Renal cortical epithelial cell (primary cell): ENCODE measurements around the gene MYH11. TPM values are rescaled to one million over a fixed set of nuclear protein-coding genes. Genes with fewer than 3 reads are reported as not detected.
"Not testable (repeated sequence)": the region's sequence is repeated elsewhere in the genome, so short reads cannot be mapped to it uniquely, and the experiment has no call there.

Experiments
- DNase-seq: peaks from one replicate; pipeline ENCODE4 v3.0.0-alpha.2; 2011; ENCODE audit warnings: low read depth
- total RNA-seq: library from RNA; depleted of rRNA; stranded (reverse); fragments of >200 nt; gene quantifications from 2 replicates; pipeline ENCODE4 v1.2.3, GENCODE V29; 2014

The MYH11 gene
- total RNA-seq, 1 donor from 2014 or later, result 0.05 TPM

DNA sequence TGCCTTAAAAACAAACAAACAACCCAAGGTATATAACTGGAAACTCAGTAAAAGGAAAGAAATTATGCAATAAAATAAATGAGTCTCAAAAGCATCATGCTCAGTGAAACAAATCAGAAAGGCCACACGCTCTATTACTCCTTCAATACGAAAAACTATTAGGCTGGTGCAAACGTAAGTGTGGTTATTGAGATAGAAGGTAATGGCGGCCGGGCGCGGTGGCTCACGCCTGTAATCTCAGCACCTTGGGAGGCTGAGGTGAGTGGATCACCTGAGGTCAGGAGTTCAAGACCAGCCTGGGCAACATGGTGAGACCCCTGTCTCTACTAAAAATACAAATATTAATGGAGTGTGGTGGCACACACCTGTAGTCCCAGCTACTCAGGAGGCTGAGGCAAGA, 17.6 kb downstream of the MYH11 start:
- DNase-seq, result not testable (repeated sequence)

DNA sequence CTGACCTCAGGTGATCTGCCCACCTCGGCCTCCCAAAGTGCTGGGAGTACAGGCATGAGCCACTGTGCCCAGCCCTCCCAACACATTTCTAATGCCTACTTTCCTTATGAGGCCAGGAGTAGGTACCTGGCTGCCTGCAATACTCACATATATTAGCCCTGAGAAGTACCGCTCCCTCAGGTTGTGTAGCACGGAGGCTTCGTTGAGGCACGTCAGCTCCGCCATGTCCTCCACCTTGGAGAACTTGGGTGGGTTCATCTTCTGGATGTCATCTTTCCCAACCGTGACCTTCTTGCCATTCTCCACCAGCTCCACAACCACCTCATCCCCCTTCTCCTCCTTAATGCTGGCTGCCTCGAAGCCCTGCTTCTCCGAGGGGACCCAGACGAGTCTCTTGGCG, 19.1 kb downstream of the MYH11 start:
- DNase-seq, result no peak

DNA sequence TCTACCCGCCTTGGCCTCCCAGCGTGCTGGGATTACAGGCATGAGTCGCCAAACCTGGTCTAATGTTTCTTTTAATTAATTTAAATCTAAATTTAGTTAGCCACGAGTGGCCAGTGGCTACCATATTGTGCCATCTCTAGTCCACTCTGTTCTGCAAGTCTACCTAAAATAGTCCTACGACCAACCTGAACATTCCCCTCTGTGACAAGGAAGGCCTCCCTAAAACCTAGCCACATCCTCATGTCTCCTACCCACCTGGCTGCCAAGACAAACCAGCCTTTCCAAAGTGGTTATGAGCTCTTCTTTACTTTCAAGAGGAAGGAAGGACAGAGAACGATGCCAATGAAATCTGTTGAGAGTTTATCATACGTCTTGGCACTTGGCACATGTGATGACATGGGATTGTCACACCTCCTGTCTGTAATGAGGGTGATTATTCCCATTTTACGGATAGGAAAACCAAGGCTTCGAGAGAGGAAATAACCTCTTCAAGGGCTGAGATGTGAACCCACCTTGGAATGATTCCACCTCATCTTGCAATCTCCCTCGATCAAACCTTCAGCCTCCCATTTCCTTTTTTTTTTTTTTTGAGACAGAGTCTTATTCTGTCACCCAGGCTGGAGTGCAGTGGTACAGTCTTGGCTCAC, 19.7 kb downstream of the MYH11 start:
- no peak for DNase-seq

DNA sequence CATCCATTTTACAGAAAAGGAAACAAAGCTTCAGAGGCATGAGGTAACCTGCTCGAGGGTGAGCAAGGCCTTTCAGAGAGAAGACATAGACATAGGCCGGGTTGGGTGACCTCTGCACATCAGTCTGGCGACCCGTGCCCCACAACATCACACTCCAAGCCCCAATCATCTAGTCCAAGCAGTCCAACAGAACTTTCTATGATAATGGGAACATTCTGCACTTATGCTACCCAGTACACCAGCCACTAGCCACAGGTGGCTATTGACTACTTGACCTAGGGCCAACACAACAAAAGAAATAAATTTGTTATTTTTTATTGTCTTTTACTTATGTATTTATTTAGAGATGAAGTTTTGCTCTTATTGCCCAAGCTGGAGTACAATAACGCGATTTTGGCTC, 20.8 kb downstream of the MYH11 start:
- DNase-seq, result no peak

DNA sequence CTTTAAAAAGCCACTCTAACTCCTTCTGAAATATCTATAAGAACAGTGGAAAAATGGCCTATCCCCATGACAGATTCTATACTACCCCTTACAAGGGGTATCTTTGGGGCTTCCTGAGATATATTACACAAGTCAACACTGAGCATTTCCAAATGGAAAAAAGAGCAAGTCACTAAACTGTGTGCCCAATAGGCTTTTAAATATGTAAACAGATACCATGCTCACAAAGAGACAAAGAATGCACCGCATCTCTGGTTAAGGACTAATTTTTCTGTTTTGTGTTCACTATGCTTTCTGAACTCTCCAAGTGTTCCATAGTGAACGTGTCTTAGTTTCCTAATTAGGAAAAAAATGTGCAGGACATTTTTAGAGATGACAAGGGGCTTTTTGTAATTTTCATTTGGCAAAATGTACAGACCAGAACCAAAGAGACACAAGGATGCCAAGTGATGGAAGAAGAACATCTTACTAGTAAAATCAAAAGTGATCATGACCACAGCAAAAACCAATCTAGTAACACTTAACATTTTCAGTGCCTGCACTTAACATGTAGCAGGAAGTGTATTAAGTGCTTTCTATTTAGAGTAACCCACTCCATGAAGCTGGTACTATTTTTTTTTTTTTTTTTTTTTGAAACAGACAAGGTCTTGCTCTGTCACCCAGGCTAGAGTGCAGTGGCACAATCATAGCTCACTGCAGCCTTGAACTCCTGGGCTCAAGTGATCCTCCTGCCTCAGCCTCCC, 21.5 kb downstream of the MYH11 start:
- DNase-seq, result no peak

DNA sequence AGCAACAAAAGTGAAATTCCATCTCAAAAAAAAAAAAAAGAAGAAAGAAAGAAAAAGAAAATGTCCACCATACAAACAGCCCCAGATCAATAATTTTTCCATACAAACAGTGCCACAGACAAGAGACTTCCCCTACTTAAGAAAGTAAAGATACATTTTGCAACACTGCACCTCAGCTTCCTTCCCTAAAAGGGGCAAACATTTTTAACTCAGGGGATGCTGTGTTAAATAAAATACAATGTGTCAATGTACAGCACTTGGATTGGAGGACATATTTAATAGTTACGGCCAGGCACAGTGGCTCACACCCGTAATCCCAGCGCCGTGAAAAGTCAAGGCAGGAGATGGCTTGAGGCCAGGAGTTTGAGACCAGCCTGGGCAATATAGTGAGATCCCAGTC, 22.3 kb downstream of the MYH11 start:
- DNase-seq, result no peak

DNA sequence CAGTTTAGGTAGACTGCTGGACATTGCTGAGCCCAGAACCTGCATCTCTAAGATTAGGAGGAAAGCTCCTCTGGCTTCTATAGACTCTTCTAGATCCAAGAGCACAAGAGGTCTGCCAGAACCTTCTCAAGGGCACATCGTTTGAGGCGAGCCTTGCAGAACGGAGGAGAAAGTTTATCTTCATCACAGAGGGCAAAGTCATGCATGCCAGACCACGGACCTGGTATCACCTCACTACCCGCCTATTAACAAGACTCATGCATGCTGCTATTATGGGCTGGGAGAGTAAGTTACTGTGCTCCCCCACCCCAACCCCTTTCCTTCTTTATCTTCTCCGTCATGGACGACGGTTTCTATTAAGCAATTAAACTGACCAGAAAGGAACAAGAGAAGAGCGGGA, 23.3 kb downstream of the MYH11 start:
- DNase-seq, result no peak

DNA sequence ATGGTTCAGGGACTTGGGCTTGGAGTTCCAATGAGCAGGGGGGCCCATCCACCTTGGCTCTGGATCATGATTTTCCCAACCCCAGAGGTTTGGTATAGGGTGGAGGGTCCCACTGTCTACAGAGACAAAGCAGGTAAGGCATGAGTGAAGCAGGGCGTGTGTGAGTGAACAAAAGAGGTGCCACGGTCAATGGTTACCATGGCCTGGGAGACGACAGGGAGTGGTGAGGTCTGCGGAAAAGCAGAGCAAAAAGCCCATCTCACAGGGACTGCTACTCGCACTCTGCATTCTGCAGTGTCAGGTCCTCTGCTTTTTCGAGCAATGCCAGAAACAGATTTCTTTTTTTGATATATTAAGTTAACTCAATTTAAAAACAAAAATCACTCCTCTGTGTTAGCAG, 24.6 kb downstream of the MYH11 start:
- DNase-seq, result no peak

DNA sequence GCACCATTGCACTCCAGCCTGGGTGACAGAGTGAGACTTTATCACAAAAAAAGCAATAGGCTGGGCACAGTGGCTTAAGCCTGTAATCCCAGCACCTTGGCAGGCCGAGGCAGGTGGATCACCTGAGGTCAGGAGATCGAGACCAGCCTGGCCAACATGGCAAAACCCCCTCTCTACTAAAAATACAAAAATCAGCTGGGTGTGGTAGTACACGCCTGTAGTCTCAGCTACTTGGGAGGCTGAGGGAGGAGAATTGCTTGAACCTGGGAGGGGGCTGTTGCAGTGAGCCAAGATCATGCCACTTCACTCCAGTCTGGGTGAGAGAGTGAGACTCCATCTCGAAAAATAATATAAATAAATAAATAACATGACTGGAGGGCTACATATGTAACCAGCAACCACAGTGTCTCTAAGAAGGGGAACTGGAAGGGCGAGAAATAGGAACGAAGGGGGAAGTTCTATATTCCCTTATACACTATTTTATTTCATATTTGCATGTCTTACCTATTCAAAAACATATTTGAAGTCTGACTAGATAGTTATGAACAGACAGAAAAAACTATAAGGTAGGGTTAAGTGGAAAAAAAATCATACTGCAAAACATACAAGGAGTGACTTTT, 25.9 kb downstream of the MYH11 start:
- no peak for DNase-seq

DNA sequence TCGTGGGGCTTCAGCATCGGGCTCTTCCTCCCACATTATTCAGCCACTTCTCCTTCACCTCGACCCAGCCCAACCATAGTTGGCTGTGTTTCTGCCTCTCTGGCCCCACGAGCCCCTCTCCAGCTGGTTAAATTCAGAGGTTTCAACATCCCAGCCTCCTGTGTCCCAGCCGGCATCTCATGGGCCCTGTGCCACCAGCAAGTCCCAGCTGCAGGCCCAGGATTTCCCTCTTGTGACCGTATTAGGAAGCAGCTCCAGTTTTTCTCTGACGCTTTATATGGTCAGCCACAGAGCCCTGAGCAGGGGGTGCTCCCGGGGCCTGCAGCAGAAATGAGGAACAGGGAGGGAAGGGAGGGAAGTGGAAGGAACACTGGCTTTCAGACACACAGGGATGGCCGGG, 27.4 kb downstream of the MYH11 start:
- DNase-seq, result no peak

DNA sequence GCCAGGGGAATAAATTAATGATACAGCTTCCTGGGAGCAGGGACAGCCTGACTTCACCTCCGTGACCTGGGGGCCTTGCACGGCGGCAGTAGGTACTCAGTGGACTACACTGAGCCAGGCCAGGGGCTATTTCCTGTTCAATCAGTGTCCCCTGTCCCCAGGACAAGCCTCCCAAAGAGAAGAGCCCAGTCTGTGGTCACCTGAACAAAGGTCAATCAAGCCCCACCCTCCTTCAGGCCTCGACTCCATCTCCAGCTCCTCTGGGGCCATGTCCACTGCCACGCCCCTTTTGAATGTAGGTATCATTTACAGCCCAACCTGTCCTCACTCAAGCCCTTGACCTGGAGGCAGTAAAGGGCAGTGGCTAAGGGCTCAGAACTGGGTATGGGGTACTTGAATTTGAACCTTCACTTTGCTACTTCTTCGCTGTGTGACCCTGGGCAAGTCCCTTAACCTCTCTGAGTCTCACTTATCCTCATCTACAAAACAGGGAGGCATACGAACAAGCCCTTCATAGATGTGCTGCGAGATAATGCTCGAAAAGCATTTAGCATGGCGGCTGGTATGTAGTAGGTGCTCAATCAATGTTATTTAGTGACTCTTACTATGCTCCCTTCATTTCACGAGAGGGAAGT, 29.0 kb downstream of the MYH11 start:
- DNase-seq, result no peak

DNA sequence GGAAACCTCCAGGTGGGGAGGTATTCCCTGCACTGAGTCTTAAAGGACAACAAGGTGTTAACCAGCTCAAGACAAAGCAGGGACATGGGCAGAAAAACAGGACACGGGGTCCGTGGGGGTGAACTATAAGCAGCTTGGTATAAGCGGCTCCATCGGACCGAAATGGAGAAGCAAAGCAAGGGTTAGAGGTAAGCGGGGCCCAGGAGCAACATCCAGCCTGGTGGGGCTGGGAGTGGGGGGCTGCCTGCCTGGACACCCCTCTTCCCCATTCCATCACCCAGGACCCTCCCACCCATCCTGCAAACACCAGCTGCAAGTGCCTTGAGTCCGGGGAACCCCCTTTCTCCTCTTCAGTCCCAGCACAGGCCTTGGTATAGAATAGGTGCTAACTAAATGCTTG, 29.5 kb downstream of the MYH11 start:
- no peak for DNase-seq

DNA sequence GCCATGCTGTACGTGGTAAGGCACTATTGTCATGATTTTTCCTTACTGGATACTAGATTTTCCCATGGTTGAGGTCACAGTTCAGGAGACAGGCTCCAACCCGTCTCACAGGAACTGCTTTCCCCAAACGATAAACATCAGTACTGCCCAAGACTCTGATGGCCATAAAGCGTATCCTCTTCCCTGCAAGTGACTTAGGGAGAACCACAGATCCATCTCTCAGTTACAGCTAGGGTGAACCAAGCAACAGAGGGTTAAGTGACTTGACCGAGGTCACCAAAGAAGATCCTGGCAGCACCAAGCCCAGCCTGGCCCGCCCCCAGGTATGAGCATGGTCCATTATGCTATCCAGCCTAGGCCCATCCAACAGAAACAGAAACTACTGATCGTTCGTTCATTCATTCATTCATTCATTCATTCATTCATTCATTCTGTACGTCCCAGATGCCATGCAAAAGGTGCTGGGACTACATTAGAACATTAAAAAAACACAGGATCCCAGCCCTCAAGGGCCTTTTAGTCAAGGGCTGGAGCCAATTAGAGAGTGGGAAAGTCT, 31.0 kb downstream of the MYH11 start:
- no peak for DNase-seq

DNA sequence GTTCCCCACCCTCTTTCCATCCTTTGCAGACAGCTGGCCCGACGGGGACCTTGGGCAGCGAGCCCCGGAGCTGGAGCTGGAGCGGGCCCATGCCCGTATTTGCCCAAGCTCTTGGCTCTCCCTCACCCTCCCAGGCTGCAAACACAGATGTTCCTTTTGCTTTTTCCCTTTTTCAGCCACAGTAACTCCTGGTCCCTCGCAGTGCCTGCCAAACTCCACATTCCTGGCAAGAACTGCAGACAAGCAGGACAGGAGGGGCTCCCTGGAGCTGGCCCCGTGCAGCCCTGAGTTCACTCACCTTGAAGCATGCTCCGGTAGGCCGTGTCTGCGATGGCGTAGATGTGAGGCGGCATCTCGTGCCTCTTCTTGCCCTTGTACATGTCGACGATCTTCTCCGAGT, 33.9 kb downstream of the MYH11 start:
- DNase-seq, result no peak

DNA sequence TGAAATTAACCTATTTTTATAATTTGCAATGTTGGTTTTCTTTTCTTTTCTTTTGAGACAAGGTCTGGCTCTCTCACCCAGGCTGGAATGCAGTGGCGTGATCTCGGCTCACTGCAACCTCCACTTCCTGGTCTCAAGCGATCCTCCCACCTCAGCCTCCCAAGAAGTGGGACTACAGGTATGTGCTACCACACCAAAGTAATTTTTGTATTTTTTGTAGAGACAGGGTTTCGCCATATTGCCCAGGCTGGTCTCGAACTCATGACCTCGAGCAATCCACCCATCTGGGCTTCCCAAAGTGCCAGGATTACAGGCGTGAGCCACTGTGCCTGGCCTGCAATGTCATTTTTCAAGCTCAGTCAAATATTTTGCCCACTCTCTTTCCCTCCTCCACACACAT, 36.0 kb downstream of the MYH11 start:
- no peak for DNase-seq

DNA sequence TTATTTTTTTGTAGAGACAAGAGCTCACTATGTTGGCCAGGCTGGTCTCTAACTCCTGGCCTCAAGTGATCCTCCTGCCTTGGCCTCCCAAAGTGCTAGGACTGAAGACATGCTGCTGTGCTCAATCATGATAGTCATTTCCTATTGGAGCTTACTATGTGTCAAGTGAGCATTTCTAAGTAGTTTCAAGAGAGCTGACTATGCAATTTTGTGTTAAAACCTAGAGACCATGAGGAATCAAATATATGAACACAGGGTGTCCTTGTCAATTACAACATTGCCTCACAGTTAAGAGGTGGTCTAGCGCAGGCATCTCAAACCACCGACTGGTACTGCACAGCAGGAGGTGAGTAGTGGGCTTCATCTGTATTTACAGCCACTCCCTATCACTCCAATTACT, 37.8 kb downstream of the MYH11 start:
- no peak for DNase-seq

DNA sequence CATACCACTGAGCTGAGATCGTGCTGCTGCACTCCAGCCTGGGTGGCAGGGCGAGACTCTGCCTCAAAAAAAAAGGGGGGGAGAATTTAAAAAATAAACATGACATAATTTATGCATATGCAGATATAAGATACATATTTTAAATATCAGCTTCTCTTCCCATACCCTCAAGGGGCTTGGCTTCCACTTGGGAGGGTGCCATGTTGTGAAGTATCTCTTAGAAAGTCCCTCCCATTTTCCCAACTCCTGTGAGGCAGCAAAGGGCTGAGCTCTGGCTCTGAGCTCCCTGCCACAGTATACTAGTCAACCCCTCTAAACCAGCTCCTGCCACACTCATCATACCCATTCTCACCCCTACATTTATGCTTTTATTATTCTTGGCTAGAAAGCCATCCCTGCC, 39.4 kb downstream of the MYH11 start:
- no peak for DNase-seq

DNA sequence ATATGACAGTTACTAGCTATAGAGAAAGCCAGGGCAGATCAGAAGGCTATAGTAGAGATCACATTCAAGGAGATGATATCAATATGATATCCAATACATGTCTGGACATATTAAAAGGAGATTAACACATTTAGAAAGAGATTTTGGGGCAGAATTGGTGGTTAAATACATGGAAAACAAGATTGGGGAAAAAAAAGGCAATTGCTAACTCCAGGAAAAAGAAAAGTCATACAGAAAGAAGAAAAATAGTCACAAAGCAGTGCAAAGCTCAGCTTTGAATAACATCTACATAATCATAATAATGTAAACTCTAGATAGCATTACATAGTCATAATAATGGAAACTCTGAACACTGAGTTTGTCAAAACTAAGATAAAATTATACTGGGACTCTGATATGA, 40.6 kb downstream of the MYH11 start:
- no peak for DNase-seq

DNA sequence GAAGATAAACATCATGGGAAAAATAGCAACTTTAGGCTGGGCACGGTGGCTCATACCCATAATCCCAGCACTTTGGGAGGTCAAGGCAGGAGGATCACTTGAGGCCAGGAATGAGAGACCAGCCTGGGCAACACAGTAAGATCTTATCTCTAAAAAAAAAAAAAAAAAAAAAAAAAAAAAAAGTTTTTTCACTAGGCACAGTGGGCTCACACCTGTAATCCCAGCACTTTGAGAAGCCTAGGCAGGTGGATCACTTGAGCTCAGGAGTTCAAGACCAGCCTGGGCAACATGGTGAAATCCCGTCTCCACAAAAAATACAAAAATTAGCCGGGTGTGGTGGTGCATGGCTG, 44.5 kb downstream of the MYH11 start:
- DNase-seq, result not testable (repeated sequence)

DNA sequence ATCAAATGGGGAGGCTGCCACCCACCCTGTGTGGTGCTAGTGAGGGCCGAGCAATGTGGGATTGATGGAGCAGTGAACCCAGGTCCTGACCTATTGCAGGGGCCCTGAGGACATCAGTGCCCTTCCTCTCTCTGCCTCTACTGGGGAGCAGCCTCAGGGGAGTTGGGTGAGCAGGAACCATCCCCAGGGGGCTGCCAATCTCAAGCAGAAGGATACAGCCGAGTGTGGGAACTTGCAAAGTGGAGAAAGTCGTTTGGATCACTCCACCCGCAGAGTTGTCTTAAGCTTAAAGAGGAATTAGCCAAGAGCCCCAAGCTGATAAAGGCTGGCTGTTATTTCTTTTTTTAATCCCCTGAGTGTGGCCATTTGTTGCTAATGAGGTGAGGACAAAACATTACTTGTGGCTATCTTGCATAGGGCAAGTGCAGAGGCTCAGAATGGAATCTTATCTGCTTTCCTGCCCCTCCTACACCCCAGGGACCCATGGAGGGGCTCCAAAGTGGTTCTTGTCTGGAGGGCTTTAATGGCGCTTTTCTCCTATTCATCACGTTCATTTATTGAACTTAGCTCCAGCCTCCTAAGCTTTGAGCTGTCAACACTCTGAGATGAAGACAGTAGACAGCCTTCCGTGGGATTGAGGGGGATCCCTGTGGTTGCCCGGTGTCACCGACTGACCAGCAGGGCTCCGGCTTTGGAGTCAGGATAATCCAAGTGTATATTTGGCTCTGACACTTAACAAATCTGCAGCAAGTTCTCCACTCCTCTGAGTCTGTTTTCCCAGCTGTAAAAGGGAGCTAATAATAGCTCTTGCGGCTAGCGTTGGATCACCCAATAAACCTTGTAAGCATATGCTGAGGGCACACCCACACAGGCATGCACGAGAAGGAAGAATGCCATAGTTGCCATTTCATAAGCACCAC, 45.1 kb downstream of the MYH11 start:
- peak; percentile 30 for DNase-seq

DNA sequence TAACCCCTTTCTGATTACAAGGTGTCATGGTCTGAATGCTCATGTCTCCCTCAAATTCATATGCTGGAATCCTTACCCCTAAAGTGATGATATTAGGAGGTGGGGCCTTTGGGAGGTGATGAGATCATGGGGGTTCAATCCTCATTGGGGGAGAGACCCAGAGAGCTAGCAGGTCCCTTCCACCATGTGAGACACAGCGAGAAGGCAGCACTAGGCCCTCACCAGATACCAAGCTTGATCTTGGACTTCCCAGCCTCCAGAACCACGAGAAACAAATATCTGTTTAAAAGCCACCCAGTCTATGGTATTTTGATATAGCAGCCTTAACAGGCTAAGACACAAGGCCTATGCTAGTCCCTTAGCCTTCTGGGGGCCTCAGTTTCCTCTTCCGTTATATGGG, 45.9 kb downstream of the MYH11 start:
- DNase-seq, result no peak

DNA sequence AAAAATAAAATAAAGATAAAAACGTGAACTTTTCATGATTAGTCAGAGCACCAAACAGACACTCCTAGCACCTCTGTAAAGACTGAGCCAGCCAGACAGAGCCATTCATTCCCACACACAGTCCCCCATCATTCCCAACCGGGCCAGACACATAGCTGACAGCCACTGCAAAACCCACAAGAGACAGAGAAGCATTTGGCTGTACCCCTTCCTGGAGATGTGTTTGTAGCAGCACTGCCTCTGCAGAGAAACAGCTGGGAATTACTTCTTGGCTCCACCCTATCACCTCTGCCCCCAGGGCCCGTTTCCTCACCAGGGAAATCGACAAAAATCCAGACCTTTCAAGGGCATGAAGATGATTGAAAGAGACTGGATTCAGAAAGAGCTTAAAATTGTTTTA, 46.4 kb downstream of the MYH11 start:
- no peak for DNase-seq
